Measurements from ENCODE around the gene SLC5A2.

Gene SLC5A2

DNA sequence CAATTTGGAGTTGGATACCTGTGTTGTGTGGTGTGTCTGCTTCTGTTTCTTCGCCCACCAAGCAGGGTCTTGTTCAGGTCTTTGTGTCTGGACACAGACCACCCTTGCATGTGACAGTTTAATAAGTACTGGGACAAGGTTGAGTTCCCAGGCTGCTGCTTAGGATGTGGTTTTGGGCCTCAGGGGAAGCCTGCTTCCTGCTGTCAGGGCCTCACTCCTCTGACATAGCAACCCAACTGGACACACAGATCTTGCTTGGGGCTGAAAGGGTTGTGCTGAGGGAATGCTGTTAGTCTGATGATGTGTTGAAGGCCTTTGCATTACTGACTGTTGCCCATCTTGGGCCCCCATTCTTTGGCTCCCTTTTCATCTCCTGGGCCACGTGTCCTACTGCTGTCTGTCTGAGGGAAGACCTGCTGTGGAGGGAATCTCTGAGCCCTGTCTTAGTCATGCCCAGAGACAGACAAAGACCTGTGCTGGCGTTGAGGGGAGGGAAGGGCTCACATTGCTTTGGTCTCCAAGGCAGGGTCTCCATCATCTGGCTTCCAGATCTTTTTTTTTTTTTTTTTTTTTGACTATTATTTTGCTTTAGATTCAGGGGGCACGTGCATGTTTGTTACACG, 15.7 kb upstream of the SLC5A2 start:
- H3K9me3 Mint-ChIP-seq: no peaks in the 10 kb centered on the region
- peaks cover 24% of the 10 kb centered on the region for H3K4me1 Mint-ChIP-seq
- H3K27me3 Mint-ChIP-seq: peaks cover 20% of the 10 kb centered on the region
- ATAC-seq (peak; percentile 33), DNase-seq (no peak)
- no peak overlapping the region for H3K4me3 Mint-ChIP-seq
- peak overlapping the region in 1 of 2 donors; percentile 53 for H3K27ac Mint-ChIP-seq

DNA sequence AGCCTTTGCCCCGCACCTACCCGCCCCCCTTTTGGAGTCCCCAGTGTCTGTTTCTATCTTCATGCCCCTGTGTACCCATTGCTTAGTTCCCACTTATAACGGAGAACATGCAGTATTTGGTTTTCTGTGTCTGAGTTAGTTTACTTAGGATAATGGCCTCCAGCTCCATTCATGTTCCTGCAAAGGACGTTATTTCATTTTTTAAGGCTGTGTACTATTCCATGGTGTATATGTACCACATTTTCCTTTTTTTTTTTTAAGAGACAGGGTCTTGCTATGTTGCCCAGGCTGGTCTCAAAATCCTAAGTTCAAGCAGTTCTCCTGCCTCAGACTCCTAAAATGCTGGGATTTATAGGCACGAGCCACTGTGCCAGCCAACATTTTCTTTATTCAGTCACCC, 15.1 kb upstream of the SLC5A2 start:
- no peak overlapping the region for H3K27ac Mint-ChIP-seq
- no peak for DNase-seq
- peaks cover 29% of the 10 kb centered on the region for H3K4me1 Mint-ChIP-seq

DNA sequence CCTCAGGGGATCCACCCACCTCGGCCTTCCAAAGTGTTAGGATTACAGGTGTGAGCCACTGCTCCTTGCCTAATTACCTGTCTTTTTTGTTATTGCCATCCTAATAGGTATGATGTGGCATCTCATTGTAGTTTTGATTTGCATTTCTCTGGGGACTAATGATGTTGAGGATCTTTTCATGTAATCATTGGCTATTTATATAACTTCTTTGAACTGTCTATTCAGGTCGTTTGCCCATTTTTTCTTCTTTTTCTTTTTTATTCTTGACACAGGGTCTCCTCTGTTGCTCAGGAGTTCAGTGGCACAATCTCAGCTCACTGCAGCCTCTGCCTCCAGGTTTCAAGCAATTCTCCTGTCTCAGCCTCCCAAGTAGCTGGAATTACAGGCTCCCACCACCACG, 12.3 kb upstream of the SLC5A2 start:
- no peaks in the 10 kb centered on the region for H3K9me3 Mint-ChIP-seq
- peaks cover 44% of the 10 kb centered on the region for H3K27me3 Mint-ChIP-seq
- no peak overlapping the region for H3K4me3 Mint-ChIP-seq
- no peak overlapping the region for H3K27ac Mint-ChIP-seq
- ATAC-seq: no peak
- DNase-seq: no peak
- peaks cover 24% of the 10 kb centered on the region for H3K4me1 Mint-ChIP-seq

More for the DNA sequence above, 15.1 kb upstream of the SLC5A2 start:
- Mint-ChIP-seq H3K27me3 (peaks cover 26% of the 10 kb centered on the region), H3K4me3 (no peak overlapping the region), H3K9me3 (no peaks in the 10 kb centered on the region)
- ATAC-seq: no peak

DNA sequence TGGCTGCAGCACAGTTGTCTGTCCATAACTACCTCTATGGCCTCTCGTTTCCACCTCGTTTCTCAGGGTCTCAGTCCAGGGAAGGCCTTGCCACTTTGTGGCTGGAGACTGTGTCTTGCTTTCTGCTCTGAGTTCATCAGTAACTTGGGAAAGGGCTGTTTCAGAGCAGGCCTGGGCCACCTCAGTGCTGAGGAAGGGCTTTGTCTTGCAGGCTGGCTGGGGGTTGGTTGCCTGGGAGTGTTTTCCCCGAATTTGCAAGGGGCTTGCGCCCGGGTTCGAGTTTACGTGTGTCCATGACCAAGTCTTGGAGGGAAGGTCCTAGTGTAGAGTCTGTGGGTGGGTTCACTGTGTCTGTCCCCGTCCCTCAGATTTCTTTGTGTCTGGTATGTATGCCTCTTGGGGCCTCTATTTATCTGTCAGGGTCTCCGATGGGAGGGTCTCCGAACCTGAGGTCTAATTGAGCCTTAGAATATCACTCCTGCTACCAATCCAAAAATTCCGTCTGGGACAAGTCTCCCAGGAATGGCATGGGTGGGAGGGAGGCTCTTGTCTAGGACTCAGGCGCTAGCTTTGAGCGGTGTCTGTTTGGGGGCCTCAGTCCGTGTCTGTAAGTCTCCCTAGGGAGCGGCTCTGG, 11.6 kb upstream of the SLC5A2 start:
- Mint-ChIP-seq H3K27me3 (peaks cover 49% of the 10 kb centered on the region), H3K4me1 (peaks cover 31% of the 10 kb centered on the region), H3K9me3 (no peaks in the 10 kb centered on the region), H3K4me3 (peak overlapping the region in 1 of 2 donors; percentile 41), H3K27ac (no peak overlapping the region)
- no peak for ATAC-seq
- no peak for DNase-seq

DNA sequence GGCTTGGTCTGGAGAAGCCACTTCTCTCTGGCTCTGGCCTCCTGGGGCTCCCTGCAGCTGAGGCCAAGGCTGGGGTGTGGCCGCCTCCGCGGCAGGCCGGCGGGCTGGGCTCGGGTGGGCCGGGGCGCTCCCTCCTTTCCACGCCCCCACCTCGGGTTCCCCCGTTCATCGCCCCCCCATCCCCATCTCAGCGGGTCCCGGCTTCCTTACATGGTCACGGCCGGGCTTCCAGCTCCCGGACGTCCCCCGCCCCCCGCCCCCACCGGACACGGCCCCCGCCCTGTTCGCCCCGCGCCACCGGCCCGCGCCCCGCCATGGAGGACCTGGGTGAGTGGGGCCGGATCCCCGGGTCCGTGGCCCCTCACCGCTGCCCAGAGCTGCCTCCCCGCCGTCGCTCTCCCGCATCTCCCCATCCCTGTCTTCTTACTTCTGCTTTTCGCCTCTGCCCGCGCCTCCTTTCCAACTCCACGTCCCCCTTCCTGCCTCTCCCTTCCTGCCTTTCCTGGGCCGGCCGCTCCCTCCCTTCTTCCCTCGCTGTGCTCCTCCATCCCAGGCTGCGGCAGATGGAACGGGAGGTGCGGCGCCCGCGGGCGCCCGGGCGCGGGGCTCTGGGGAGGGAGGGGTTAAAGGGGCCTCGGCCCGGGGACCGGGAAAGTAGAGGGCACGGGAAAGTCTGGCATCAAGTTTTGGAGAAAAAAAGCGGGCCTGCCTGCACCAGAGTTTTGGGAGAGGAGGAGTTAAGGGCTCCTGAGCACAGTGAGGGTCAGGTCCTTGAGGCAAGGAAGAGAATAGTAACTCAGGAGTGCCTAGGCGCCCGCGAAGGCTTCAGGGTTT, 10.8 kb upstream of the SLC5A2 start, which contains the start of gene TGFB1I1:
TGFB1I1 (plus strand) TSS at position 278 of the 834 bp plus-strand sequence; CDS start at position 315, 37 bp downstream.
- H3K9me3 Mint-ChIP-seq: no peaks in the 10 kb centered on the region
- no peak for ATAC-seq
- no peak for DNase-seq

DNA sequence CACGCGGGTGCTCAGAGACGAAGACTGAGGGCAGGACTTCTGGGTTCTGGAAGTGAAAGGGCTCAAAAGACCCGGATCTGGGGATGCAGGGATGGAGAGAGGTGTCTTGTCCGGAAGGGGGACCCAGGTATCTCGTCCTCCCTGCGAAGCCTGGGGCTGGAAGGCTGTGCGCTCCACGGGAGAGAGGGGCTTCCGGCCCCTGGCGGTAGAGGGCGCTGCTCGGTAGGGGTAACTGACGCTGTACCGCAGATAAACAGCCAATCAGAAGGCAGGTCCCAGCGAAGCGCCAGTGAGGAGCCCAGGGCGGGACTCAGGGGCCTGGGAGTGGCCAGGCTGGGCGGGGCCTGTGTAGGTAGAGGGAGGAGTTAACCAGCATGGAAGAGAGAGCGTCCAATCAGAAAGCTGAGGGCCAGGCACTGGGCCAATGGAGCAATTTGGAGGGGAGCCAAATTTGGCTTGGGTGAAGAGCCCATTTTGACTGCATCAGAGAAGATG, 10.2 kb upstream of the SLC5A2 start:
- ATAC-seq (peak; percentile 32), DNase-seq (peak; percentile 34 to 60)
- Mint-ChIP-seq H3K27me3 (peaks cover 54% of the 10 kb centered on the region), H3K9me3 (no peaks in the 10 kb centered on the region), H3K4me3 (peak overlapping the region; percentile 80 to 82), H3K27ac (peak overlapping the region in 1 of 2 donors; percentile 64), H3K4me1 (peaks cover 34% of the 10 kb centered on the region)

More for the DNA sequence above, 10.8 kb upstream of the SLC5A2 start, which contains the start of gene TGFB1I1:
- Mint-ChIP-seq H3K4me3 (peak within 1 kb of the TSS; percentile 80 to 82), H3K27ac (peak within 1 kb of the TSS in 1 of 2 donors; percentile 64), H3K27me3 (peaks cover 54% of the 10 kb centered on the region), H3K4me1 (peaks cover 31% of the 10 kb centered on the region)

DNA sequence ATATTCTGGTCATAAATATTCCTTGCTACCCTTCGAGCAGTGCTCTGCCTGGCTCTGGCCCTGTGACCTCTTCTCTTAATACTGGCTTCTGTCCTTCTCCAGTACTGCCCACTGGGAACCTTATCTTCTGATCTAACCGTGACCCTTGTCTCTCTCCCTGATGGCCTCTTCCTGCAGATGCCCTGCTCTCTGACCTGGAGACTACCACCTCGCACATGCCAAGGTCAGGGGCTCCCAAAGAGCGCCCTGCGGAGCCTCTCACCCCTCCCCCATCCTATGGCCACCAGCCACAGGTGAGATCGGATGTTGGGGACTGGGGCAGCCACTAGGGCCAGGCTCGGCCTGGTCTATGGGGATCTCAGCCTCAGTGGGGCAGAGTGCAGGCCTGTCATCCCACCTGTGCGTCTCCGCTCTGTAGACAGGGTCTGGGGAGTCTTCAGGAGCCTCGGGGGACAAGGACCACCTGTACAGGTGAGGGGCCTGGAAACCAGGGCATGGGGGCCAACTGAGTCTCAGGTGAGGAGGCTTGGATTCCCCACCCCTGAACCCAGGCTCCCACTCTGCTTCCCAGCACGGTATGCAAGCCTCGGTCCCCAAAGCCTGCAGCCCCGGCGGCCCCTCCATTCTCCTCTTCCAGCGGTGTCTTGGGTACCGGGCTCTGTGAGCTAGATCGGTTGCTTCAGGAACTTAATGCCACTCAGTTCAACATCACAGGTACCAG, 9.5 kb upstream of the SLC5A2 start:
- DNase-seq (no peak), ATAC-seq (no peak)
- H3K9me3 Mint-ChIP-seq: no peaks in the 10 kb centered on the region
- peaks cover 54% of the 10 kb centered on the region for H3K27me3 Mint-ChIP-seq
- H3K27ac Mint-ChIP-seq: no peak overlapping the region
- peak overlapping the region in 1 of 2 donors; percentile 2 for H3K4me3 Mint-ChIP-seq
- peaks cover 40% of the 10 kb centered on the region for H3K4me1 Mint-ChIP-seq

DNA sequence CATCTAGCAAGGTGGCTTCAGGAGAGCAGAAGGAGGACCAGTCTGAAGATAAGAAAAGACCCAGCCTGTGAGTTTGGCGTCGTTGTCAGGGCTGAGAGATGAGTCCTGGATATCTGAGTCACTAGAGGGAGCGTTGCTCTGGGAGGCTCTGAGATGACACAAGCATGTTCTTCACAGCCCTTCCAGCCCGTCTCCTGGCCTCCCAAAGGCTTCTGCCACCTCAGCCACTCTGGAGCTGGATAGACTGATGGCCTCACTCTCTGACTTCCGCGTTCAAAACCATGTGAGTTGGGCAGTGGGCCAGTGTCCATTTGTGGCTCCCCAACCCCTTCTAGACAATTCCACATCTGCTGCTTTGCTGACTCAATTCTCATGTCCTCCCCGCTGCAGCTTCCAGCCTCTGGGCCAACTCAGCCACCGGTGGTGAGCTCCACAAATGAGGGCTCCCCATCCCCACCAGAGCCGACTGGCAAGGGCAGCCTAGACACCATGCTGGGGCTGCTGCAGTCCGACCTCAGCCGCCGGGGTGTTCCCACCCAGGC, 8.7 kb upstream of the SLC5A2 start:
- H3K9me3 Mint-ChIP-seq: no peaks in the 10 kb centered on the region
- H3K27me3 Mint-ChIP-seq: peaks cover 54% of the 10 kb centered on the region
- no peak for ATAC-seq
- DNase-seq: no peak
- no peak overlapping the region for H3K27ac Mint-ChIP-seq
- peaks cover 40% of the 10 kb centered on the region for H3K4me1 Mint-ChIP-seq
- no peak overlapping the region for H3K4me3 Mint-ChIP-seq

DNA sequence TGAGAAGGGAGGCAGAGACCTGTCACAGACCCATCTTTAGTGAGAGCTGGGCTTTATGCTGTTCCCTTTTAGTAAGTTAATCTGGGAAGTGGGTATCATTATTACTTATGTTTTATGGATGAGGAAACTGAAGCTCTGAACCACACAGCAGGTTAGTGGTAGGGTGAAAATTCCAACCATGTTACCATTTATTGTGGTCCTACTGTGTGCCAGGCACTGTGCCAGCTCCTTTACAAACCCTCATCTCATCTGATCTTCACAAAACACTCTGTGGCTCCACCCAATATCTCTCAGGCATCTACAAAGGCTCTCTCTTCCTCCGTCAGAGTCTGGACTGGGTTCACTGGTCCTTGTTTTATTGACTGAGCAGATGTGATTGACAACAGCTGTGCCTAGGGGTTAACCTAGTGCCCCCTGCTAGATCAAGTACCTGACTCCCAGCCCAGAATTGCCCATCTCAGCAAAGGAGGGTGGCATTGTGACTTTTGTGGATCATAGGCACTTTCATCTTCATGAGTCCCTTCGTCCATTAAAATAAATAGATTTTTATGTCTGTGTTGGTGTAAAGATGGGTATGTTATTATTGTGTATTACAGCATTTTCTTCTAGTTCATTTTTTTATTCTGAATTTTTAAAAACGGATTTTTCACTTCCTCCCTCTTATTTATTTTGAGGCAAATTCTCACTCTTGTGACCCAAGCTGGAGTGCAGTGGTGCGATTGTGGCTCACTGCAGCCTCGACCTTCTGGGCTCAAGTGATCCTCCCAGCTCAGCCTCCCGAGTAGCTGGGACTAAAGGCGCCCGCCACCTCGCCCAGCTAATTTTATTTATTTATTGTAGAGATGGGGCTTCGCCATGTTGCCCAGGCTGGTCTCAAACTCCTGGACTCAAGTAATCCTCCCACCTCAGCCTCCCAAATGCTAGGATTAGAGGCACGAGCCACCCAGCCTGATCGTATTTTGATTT, 7.9 kb upstream of the SLC5A2 start:
- Mint-ChIP-seq H3K4me3 (no peak overlapping the region), H3K4me1 (peaks cover 40% of the 10 kb centered on the region), H3K27me3 (peaks cover 54% of the 10 kb centered on the region), H3K9me3 (no peaks in the 10 kb centered on the region), H3K27ac (peak overlapping the region in 1 of 2 donors; percentile 27)
- no peak for DNase-seq
- no peak for ATAC-seq

DNA sequence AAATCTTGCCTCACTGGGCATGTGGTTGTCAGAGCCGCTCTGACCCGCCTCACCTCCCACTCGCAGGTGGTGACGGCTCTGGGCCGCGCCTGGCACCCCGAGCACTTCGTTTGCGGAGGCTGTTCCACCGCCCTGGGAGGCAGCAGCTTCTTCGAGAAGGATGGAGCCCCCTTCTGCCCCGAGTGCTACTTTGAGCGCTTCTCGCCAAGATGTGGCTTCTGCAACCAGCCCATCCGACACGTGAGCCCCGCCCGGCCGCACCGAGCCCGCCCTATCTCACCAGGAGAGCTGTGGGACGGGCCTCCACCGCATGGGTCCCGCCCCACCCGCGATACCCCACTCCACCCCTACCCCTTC, 7.0 kb upstream of the SLC5A2 start:
- DNase-seq (no peak), ATAC-seq (no peak)
- Mint-ChIP-seq H3K4me3 (peak overlapping the region; percentile 87 to 95), H3K4me1 (peaks cover 40% of the 10 kb centered on the region), H3K27ac (no peak overlapping the region), H3K9me3 (no peaks in the 10 kb centered on the region), H3K27me3 (peaks cover 47% of the 10 kb centered on the region)

DNA sequence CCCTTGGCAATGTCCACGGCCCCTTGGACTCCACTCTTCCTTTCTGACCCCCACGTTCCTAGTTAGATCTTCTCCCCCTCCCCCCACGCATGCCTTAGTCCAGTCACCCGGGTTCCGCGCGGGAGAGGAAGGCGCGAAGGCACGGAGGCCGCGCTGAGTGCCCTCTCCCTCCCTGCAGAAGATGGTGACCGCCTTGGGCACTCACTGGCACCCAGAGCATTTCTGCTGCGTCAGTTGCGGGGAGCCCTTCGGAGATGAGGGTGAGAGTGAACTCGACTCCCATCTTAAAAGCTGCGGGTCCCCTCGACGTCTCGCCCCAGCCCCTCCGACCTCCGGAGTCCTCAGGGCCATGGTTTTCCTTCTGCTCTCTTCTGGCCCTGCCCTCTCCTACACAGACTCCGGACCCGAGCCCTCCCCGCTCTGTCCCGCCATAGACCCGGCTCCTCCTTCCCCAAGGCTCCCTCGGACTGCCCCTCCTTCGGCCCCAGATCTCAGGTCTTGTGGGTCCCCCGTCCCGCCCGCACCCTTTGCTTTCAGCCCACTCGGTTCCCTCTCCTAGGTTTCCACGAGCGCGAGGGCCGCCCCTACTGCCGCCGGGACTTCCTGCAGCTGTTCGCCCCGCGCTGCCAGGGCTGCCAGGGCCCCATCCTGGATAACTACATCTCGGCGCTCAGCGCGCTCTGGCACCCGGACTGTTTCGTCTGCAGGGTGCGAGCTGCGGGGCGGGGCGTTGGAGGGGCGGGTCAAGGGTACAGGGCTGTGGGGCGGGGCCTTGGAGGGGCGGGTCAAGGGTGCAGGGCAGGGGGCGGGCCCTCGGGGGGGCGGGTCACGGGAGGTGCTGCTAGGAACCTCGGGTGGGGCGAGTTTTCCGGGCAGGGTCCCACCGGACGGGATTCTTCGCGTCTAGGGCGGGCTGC, 6.4 kb upstream of the SLC5A2 start:
- ATAC-seq (peak; percentile 91), DNase-seq (peak; percentile 78 to 83)
- H3K27me3 Mint-ChIP-seq: peaks cover 41% of the 10 kb centered on the region
- peaks cover 35% of the 10 kb centered on the region for H3K4me1 Mint-ChIP-seq
- H3K4me3 Mint-ChIP-seq: peak overlapping the region; percentile 87 to 95
- no peaks in the 10 kb centered on the region for H3K9me3 Mint-ChIP-seq
- peak overlapping the region in 1 of 2 donors; percentile 56 for H3K27ac Mint-ChIP-seq

DNA sequence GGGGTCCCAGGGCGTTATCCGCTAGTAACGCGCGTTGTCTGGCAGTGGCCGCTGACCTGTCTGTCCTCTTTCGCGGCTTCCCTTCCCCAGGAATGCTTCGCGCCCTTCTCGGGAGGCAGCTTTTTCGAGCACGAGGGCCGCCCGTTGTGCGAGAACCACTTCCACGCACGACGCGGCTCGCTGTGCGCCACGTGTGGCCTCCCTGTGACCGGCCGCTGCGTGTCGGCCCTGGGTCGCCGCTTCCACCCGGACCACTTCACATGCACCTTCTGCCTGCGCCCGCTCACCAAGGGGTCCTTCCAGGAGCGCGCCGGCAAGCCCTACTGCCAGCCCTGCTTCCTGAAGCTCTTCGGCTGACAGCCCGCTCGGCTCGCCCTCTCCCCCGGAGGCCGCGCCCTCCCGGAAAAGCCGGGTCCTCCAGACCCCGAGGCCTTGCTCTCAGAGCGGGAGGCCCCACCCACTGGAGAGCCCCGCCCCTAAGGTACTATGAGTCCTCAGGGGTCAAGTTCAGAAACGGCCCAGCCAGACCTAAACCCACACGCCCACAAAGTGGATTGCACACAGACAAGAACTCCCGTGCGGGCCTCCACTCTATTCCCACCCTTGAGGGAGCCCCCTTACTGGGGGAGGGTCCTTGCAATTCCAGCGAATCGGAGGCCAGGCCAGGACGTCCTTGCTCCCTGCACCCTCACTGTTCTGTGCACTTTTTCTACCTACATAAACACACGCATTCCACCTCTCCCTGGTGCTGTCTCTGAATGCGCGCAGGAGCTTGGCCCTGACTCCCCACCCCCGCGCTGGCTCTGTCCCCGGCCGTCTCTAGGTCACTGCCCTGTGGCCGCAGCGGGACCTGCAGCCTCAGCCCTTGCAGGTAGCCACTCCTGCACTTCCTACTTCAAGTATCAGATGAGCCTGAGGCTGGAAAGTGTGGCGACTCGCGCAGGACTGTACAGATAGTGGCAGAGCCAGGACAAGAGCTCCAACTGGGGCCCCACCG, 5.4 kb upstream of the SLC5A2 start:
- H3K4me1 Mint-ChIP-seq: peaks cover 30% of the 10 kb centered on the region
- DNase-seq (peak; percentile 37 to 47), ATAC-seq (peak; percentile 47)
- H3K9me3 Mint-ChIP-seq: no peaks in the 10 kb centered on the region
- peaks cover 31% of the 10 kb centered on the region for H3K27me3 Mint-ChIP-seq
- H3K4me3 Mint-ChIP-seq: peak overlapping the region; percentile 84
- peak overlapping the region in 1 of 2 donors; percentile 40 for H3K27ac Mint-ChIP-seq
